Neural cell (in vitro differentiated cells): ENCODE data around the gene TRPM5. TPM values are rescaled to one million over a fixed set of nuclear protein-coding genes. Genes with fewer than 3 reads are reported as not detected.

Experiments
- H2AFZ ChIP-seq: fragments of 200-600, 300-800 bp; sonication (generic), shearing (Covaris generic); 2 replicates; pipeline ENCODE4 v1.6.0; 2014; ENCODE audit warnings: low read depth, mild to moderate bottlenecking, antibody characterized with exemption, low read length, moderate library complexity
- H3F3A ChIP-seq: fragments of 200-600 bp; shearing (Covaris generic); 2 replicates; pipeline ENCODE4 v1.6.1; 2016; ENCODE audit warnings: mild to moderate bottlenecking, moderate library complexity, mixed read lengths, antibody characterized with exemption, low read length; ENCODE audit not compliant: insufficient read depth, poor library complexity, severe bottlenecking
- H3K27ac ChIP-seq: fragments of 200-600, 300-800 bp; sonication (generic), shearing (Covaris generic); 2 replicates; pipeline ENCODE4 v1.5.1; 2014; ENCODE audit warnings: mild to moderate bottlenecking, low read length, moderate library complexity
- H3K27me3 ChIP-seq: fragments of 300-800, 200-600 bp; sonication (generic), shearing (Covaris generic); 2 replicates; pipeline ENCODE4 v1.6.0; 2014; ENCODE audit warnings: mild to moderate bottlenecking, low read depth, low read length, moderate library complexity; ENCODE audit not compliant: insufficient read depth
- H3K36me3 ChIP-seq: fragments of 300-800, 200-600 bp; sonication (generic), shearing (Covaris generic); 2 replicates; pipeline ENCODE4 v1.5.1; 2014; ENCODE audit warnings: mild to moderate bottlenecking, antibody characterized with exemption, low read length, moderate library complexity; ENCODE audit not compliant: insufficient read depth
- H3K4me2 ChIP-seq: fragments of 300-800, 200-600 bp; sonication (generic), shearing (Covaris generic); 2 replicates; pipeline ENCODE4 v1.6.0; 2014; ENCODE audit warnings: mild to moderate bottlenecking, low read length
- H3K4me3 ChIP-seq: fragments of 300-800, 200-600 bp; sonication (generic), shearing (Covaris generic); 2 replicates; pipeline ENCODE4 v1.5.1; 2014; ENCODE audit warnings: mild to moderate bottlenecking, low read length, moderate library complexity
- H3K79me2 ChIP-seq: fragments of 200-600 bp; shearing (Covaris generic); replicated peaks from 2 replicates; pipeline ENCODE4 v1.6.0; 2014; ENCODE audit warnings: mild to moderate bottlenecking, low read length, moderate library complexity; ENCODE audit not compliant: insufficient read depth
- H3K9ac ChIP-seq: fragments of 300-800, 200-600 bp; sonication (generic), shearing (Covaris generic); 2 replicates; pipeline ENCODE4 v1.6.1; 2016; ENCODE audit warnings: mild to moderate bottlenecking, low read length, mixed read lengths
- H3K9me2 ChIP-seq: fragments of 200-600 bp; shearing (Covaris generic); 2 replicates; pipeline ENCODE4 v1.6.1; 2016; ENCODE audit warnings: mild to moderate bottlenecking, low read length, mixed read lengths; ENCODE audit not compliant: insufficient read depth
- H3K9me3 ChIP-seq: fragments of 200-600, 300-800 bp; sonication (generic), shearing (Covaris generic); 2 replicates; pipeline ENCODE4 v1.6.1; 2016; ENCODE audit warnings: mild to moderate bottlenecking, mixed run types, low read length, moderate library complexity, mixed read lengths
- H4K20me1 ChIP-seq: fragments of 200-600 bp; shearing (Covaris generic); 2 replicates; pipeline ENCODE4 v1.6.1; 2016; ENCODE audit warnings: mild to moderate bottlenecking, mixed run types; ENCODE audit not compliant: insufficient read depth
- CTCF ChIP-seq: fragments of 450-650 bp; IDR thresholded peaks from 2 replicates; pipeline ENCODE4 v1.5.1; 2014; ENCODE audit warnings: antibody characterized with exemption, mild to moderate bottlenecking, moderate library complexity; ENCODE audit not compliant: poor library complexity, severe bottlenecking
- EP300 ChIP-seq: fragments of 450-650 bp; conservative IDR thresholded peaks from 2 replicates; pipeline ENCODE4 v1.6.1; 2014; ENCODE audit warnings: antibody characterized with exemption, mild to moderate bottlenecking, moderate library complexity; ENCODE audit not compliant: poor library complexity, severe bottlenecking
- EZH2 ChIP-seq: fragments of 200-600, 300-800 bp; shearing (Covaris generic), sonication (generic); IDR thresholded peaks from 2 replicates; pipeline ENCODE4 v1.6.1; 2014; ENCODE audit warnings: antibody characterized with exemption, low read length, borderline replicate concordance, mild to moderate bottlenecking; ENCODE audit not compliant: insufficient read depth, poor library complexity, severe bottlenecking
- MXI1 ChIP-seq: fragments of 450-650 bp; conservative IDR thresholded peaks from 2 replicates; pipeline ENCODE4 v1.6.1; 2014; ENCODE audit warnings: antibody characterized with exemption, mild to moderate bottlenecking; ENCODE audit not compliant: poor library complexity, severe bottlenecking
- POLR2AphosphoS5 ChIP-seq: IDR thresholded peaks from 2 replicates; pipeline ENCODE4 v1.6.1; 2012
- RAD21 ChIP-seq: fragments of 450-650 bp; conservative IDR thresholded peaks from 2 replicates; pipeline ENCODE4 v1.6.1; 2014; ENCODE audit warnings: antibody characterized with exemption, mild to moderate bottlenecking, moderate library complexity
- REST ChIP-seq: IDR thresholded peaks from 2 replicates; pipeline ENCODE4 v1.6.1; 2012; ENCODE audit warnings: borderline replicate concordance
- SMC3 ChIP-seq: fragments of 450-650 bp; conservative IDR thresholded peaks from 2 replicates; pipeline ENCODE4 v1.6.1; 2014; ENCODE audit warnings: antibody characterized with exemption, mild to moderate bottlenecking, moderate library complexity; ENCODE audit not compliant: poor library complexity
- TAF1 ChIP-seq: IDR thresholded peaks from 2 replicates; pipeline ENCODE4 v1.6.1; 2012; ENCODE audit warnings: low read depth
- polyA plus RNA-seq: library from polyadenylated mRNA; depleted of rRNA; stranded (reverse); fragments of >200 nt; gene quantifications from 2 replicates; pipeline ENCODE4 v1.2.3, GENCODE V29; 2014

The TRPM5 gene
- polyA plus RNA-seq, 1 donor from 2014 or later: not detected

GRCh38 chr11:2452321-2453012 is 8.2 kb upstream of the TRPM5 start:
- H3K4me3 ChIP-seq: no peak overlapping the region
- no peaks in the 10 kb centered on the region for H3F3A ChIP-seq
- no peaks in the 10 kb centered on the region for H3K9me2 ChIP-seq
- H3K36me3 ChIP-seq: no peaks in the 10 kb centered on the region
- H3K27ac ChIP-seq: no peak overlapping the region
- H3K4me2 ChIP-seq: no peak overlapping the region
- no peaks in the 10 kb centered on the region for H3K9me3 ChIP-seq
- no peaks in the 10 kb centered on the region for H4K20me1 ChIP-seq
- no peak overlapping the region for H2AFZ ChIP-seq
- H3K27me3 ChIP-seq: peaks cover 2% of the 10 kb centered on the region
- TF ChIP-seq REST (no peak), RAD21 (no peak), SMC3 (no peak), POLR2AphosphoS5 (no peak), MXI1 (no peak), TAF1 (no peak), EP300 (no peak), EZH2 (no peak)
- no peaks in the 10 kb centered on the region for H3K79me2 ChIP-seq
- no peak overlapping the region for H3K9ac ChIP-seq

- Histone ChIP-seq H2AFZ (no peak overlapping the region), H3K36me3 (no peaks in the 10 kb centered on the region), H4K20me1 (no peaks in the 10 kb centered on the region), H3K4me2 (no peak overlapping the region), H3K27me3 (peaks cover 7% of the 10 kb centered on the region), H3K9me3 (no peaks in the 10 kb centered on the region), H3F3A (no peaks in the 10 kb centered on the region), H3K27ac (no peak overlapping the region), H3K9me2 (no peaks in the 10 kb centered on the region), H3K4me3 (no peak overlapping the region), H3K79me2 (no peaks in the 10 kb centered on the region), H3K9ac (no peak overlapping the region)
- TF ChIP-seq RAD21 (no peak), MXI1 (no peak), EZH2 (no peak), CTCF (no peak), EP300 (no peak), POLR2AphosphoS5 (no peak), TAF1 (no peak), SMC3 (no peak), REST (no peak)
Observed at GRCh38 chr11:2451916-2452315, 7.6 kb upstream of the TRPM5 start.
